ENCODE measurements around the gene G3BP2.

The G3BP2 gene

GRCh38 chr4:75637176-75637575 is 36.0 kb downstream of the G3BP2 start:
- no peak for DNase-seq

- no peak for DNase-seq
These were observed 38.3 kb downstream of the G3BP2 start for GRCh38 chr4:75634951-75635350.

- DNase-seq, result no peak
These were observed 38.9 kb downstream of the G3BP2 start for GRCh38 chr4:75634281-75634680.

- DNase-seq, result no peak
These were observed 39.4 kb downstream of the G3BP2 start for GRCh38 chr4:75633846-75634245.

- DNase-seq, result no peak
These were observed 42.3 kb downstream of the G3BP2 start for GRCh38 chr4:75630937-75631329.

GRCh38 chr4:75630174-75630936 is 42.9 kb downstream of the G3BP2 start, which contains the start of gene CDKL2:
CDKL2 (minus strand) TSS chr4:75630528; CDS start chr4:75625988, 4,540 bp downstream.
- DNase-seq, result peak; percentile 91

- no peak for DNase-seq
These were observed 44.0 kb downstream of the G3BP2 start for GRCh38 chr4:75629239-75629638.

- DNase-seq, result no peak
These were observed 50.2 kb downstream of the G3BP2 start for GRCh38 chr4:75623026-75623425.

GRCh38 chr4:75621715-75622114 is 51.5 kb downstream of the G3BP2 start:
- no peak for DNase-seq

- no peak for DNase-seq
These were observed 60.9 kb downstream of the G3BP2 start for GRCh38 chr4:75612306-75612705.

- DNase-seq, result no peak
These were observed 67.3 kb downstream of the G3BP2 start for GRCh38 chr4:75605928-75606327.

GRCh38 chr4:75599647-75600046 is 73.6 kb downstream of the G3BP2 start:
- DNase-seq, result no peak

GRCh38 chr4:75598390-75598789 is 74.8 kb downstream of the G3BP2 start:
- no peak for DNase-seq

- DNase-seq, result no peak
These were observed 77.2 kb downstream of the G3BP2 start for GRCh38 chr4:75596061-75596460.

- no peak for DNase-seq
These were observed 79.8 kb downstream of the G3BP2 start for GRCh38 chr4:75593393-75593792.

All from stimulated activated CD4-positive, alpha-beta T cell treated with anti-CD3 and anti-CD28 coated beads, Interleukin-4, amount 100 ng/mL, for 1 hour (primary cell).